Measurements from ENCODE around the gene PEAK1.
"Not testable (repeated sequence)": the region's sequence is repeated elsewhere in the genome, so short reads cannot be mapped to it uniquely, and the experiment has no call there.

The PEAK1 gene

DNA sequence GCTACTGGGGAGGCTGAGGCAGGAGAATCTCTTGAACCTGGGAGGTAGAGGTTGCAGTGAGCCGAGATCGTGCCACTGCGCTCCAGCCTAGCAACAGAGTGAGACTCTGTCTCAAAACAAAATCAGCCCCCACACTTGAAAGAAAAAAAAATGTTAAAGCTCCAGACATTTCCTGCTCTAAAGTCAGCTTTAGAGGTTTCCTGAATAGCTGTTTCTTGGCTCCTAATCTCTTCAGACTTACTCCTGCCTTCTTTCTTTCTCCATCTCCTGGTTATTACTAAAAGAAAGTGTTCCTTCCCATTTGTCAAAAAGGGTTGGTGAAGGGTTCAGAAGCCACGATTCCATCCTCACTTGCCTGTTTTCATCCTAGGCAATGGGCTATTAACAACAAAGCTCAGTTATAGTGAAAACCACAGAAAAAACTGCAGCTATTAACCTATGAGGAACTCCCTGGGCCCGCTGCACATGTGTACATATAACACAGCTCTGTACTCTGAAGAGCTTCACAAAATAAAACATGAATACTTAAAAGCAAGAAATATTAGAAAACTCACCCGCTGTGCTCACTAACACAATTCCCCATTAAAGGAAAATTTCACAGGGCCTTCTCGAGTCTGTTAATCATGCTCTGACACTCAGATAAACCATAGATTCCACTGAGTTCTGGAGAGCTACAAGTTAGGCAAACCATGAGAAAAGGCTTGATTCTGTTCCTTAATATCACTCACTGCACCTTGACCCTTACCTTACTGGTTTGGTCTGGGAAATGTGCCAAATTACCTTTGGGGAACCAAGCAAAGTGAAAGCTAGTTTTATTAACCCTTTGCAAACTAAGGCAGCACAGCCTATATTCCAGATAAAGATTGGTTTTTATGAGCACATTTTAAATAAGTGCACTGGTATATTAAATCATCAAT is 259.1 kb downstream of the PEAK1 start:
- TF ChIP-seq CTCF (conservative IDR thresholded peaks at IDR 0.05) (no peak), ZFX (IDR thresholded peaks at IDR 0.05) (no peak)
- H3K27ac ChIP-seq, result no peak overlapping the region

- H3K27ac ChIP-seq, result not testable (repeated sequence)
Measured at GRCh38 chr15:77156000-77156399, 263.9 kb downstream of the PEAK1 start.

DNA sequence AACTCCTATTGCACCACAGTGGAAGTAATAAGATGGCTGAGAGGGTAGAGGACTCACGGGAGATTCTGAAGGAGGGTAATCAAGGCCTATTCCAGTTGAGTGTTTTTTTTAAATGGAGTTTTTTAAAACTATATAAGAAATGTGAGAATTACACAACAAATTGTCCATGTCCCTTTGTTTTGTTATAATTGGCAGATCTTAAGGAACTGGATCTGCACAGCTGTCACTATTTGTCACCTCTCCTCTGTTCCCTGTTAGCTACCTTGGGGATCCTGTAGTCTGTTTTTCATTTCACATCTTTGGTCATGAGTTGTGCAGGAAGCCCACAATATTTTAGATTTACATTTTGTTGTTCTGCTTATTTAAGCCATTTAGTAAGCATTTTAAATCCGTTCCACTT is 271.7 kb downstream of the PEAK1 start:
- TF ChIP-seq CTCF (conservative IDR thresholded peaks at IDR 0.05) (no peak), ZFX (IDR thresholded peaks at IDR 0.05) (no peak)
- H3K27ac ChIP-seq, result no peak overlapping the region

- TF ChIP-seq ZFX (IDR thresholded peaks at IDR 0.05), result no peak
- no peak for TF ChIP-seq CTCF (conservative IDR thresholded peaks at IDR 0.05)
- no peak overlapping the region for H3K27ac ChIP-seq
Measured at GRCh38 chr15:77145370-77145769, 274.5 kb downstream of the PEAK1 start.

DNA sequence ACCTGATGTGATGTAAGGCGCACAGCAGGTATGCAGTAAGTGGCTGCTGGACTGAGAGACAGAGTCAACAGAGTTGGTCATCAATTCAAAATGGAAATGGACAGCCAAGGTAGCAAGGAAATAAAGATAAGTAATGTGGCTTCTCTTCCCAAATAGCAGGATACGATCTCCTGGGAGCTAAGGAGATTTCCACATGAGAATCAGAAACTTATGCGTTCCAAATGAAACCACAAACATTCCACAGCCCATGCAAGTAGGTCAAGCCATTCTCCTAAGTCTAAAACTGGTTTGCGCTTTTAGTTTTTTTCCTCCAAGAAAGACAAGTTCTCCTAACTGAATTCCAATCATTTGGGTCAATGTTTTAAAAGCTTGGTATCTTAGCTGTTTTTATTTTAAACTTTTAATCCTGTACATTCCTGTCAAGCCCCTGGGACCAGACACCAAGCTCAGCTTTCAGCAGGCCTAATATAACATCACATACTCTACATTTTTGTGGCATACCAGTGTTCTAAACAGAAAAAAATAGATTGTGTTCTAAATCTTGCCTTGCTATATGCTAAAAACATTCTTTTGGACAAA is 275.3 kb downstream of the PEAK1 start:
- no peak overlapping the region for H3K27ac ChIP-seq
- no peak for TF ChIP-seq ZFX (IDR thresholded peaks at IDR 0.05)
- no peak for TF ChIP-seq CTCF (conservative IDR thresholded peaks at IDR 0.05)

GRCh38 chr15:77144026-77144425 is 275.9 kb downstream of the PEAK1 start:
- no peak for TF ChIP-seq CTCF (conservative IDR thresholded peaks at IDR 0.05)
- TF ChIP-seq ZFX (IDR thresholded peaks at IDR 0.05), result no peak
- H3K27ac ChIP-seq, result no peak overlapping the region

DNA sequence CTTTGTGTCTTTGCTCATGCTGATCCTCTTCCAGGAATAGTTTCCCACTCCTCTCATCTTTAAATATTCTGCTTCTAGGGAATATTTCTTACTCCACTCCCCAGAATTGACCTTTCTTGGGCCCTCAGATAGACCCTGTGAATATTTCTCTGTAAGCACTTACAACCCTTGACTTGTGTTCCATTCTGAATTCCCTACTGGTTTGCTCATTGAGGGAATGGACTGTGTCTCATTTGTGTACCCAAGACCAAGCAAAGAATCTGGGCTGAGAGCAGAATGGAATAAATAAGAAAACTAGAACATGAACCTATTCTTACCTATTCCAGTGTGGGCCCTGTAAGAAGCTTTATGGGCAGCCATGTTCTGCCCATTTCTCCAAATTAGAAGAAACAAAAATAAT is 276.3 kb downstream of the PEAK1 start:
- H3K27ac ChIP-seq, result no peak overlapping the region
- TF ChIP-seq CTCF (conservative IDR thresholded peaks at IDR 0.05), result no peak
- no peak for TF ChIP-seq ZFX (IDR thresholded peaks at IDR 0.05)
